Esophagus muscularis mucosa (tissue), 3 donors: ENCODE results near the gene RCN2.
"Not testable (repeated sequence)": the region's sequence is repeated elsewhere in the genome, so short reads cannot be mapped to it uniquely, and the experiment has no call there.

Experiments used
- POLR2A ChIP-seq: fragments of 450-650 bp; IDR thresholded peaks from one replicate; pipeline ENCODE4 v1.6.1; 2017; ENCODE audit warnings: antibody characterized with exemption, moderate library complexity, mild to moderate bottlenecking, low read depth
- TF ChIP-seq, protein P1 (sequence below), 3 experiments: fragments of 200-600 bp in 2 of 3; fragments of 450-650 bp in 1 of 3; sonication (generic) in 2 of 3; IDR thresholded peaks; one replicate each; pipeline ENCODE4 v1.5.1; 2017 to 2019; ENCODE audit warnings: antibody characterized with exemption in 3 of 3, mild to moderate bottlenecking in 2 of 3, moderate library complexity in 1 of 3

GRCh38 chr15:76966051-76966450, 34.5 kb downstream of the RCN2 start:
- TF ChIP-seq, protein P1, sequence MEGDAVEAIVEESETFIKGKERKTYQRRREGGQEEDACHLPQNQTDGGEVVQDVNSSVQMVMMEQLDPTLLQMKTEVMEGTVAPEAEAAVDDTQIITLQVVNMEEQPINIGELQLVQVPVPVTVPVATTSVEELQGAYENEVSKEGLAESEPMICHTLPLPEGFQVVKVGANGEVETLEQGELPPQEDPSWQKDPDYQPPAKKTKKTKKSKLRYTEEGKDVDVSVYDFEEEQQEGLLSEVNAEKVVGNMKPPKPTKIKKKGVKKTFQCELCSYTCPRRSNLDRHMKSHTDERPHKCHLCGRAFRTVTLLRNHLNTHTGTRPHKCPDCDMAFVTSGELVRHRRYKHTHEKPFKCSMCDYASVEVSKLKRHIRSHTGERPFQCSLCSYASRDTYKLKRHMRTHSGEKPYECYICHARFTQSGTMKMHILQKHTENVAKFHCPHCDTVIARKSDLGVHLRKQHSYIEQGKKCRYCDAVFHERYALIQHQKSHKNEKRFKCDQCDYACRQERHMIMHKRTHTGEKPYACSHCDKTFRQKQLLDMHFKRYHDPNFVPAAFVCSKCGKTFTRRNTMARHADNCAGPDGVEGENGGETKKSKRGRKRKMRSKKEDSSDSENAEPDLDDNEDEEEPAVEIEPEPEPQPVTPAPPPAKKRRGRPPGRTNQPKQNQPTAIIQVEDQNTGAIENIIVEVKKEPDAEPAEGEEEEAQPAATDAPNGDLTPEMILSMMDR (IDR thresholded peaks at IDR 0.05), result not testable (repeated sequence)
- not testable (repeated sequence) for TF ChIP-seq POLR2A
